C4-2B (cell line): ENCODE measurements around the gene INTS15.

Experiments used
- H3K27ac ChIP-seq: fragments of 450-650 bp; 2 replicates; pipeline ENCODE4 v1.5.1; 2017
- ZFX ChIP-seq: fragments of 450-650 bp; IDR thresholded peaks from 2 replicates; pipeline ENCODE4 v1.6.1; 2017
- TF ChIP-seq, protein P1 (sequence below): fragments of 450-650 bp; conservative IDR thresholded peaks from 2 replicates; pipeline ENCODE4 v1.5.1; 2017; ENCODE audit warnings: mild to moderate bottlenecking

The INTS15 gene

DNA sequence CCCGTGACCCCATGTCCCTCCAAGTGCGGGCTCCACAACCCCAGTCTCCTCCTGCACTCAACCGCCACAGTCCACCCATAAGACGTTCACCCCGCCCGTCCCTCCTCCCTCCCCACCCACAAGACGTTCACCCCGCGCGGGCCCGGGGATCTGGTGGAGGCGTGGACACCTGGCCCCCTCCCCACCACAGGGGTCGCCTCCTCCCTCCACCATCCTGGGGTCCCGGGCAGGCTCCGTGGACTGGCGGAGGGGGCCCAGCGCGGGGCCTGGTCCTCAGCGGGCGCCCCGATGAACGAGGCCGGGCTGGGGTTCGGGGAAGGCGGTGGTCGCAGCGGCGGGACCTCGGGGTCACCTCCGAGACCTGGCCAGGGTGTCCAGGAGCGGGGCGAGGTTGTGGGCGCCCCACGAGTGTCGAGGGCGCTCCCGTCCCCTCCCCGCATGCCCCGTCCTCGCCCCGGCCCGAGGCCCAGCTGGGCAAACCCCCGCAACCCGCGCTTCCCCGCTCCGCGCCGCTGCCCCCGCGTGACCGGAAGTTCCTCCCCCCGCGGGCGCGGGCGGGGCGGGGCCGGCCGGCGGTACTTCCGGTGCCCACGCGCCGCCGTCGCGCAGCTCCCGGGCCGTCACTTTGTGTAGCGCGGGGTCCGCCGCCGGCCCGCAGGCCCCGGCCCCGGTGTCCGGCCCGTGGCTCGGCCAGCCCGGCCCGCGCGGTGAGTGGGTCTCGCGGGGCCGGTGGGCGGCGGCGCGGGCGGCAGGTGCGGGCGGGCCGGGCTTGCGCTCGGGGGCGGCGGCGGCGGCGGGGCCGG lies 47.1 kb downstream of the INTS15 start, which contains the start of gene ZNF316:
Gene ZNF316 (plus strand): TSS at position 578 of the 803 bp plus-strand sequence. CDS start 5,092 bp downstream, outside the sequence.
- peak within 1 kb of the TSS; percentile 95 for H3K27ac ChIP-seq
- peak; percentile 39; the same call in 1 of the 2 replicates for TF ChIP-seq ZFX
- TF ChIP-seq, protein P1, sequence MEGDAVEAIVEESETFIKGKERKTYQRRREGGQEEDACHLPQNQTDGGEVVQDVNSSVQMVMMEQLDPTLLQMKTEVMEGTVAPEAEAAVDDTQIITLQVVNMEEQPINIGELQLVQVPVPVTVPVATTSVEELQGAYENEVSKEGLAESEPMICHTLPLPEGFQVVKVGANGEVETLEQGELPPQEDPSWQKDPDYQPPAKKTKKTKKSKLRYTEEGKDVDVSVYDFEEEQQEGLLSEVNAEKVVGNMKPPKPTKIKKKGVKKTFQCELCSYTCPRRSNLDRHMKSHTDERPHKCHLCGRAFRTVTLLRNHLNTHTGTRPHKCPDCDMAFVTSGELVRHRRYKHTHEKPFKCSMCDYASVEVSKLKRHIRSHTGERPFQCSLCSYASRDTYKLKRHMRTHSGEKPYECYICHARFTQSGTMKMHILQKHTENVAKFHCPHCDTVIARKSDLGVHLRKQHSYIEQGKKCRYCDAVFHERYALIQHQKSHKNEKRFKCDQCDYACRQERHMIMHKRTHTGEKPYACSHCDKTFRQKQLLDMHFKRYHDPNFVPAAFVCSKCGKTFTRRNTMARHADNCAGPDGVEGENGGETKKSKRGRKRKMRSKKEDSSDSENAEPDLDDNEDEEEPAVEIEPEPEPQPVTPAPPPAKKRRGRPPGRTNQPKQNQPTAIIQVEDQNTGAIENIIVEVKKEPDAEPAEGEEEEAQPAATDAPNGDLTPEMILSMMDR, result no peak

DNA sequence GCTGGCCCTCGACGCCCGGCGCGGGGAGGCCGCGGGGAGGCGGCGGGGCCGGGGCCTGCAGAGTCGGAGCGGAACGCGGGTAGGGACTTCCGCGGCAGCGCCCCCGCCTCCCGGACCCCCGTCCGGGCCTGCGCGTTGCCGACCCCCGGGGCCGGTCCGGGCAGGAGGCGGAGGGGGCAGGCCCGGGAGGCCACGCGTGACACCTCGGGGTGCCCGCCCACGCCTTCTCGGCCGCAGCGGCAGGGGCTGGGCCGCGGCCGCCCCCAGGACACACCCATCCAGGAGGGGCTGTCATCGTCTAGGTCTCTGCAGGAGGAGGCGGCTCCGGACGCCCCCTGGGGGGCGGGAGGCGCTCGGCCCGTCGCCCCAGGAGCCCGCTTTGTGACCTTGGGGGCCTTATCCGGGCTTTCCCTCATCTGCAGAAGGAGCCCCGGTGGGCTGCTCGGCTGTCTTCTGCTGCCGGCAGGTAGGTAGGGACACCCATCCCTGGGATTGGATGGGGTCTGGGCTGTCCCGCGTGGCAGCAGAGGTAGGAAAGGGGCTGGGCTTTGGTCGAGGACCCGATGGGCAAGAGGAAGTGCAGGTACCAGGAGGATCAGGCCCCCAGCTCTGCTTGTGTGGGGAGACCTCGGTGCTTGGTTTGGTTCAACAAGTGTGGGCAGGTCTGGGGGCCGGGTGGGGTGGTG lies 47.9 kb downstream of the INTS15 start:
- TF ChIP-seq ZFX, result no peak
- TF ChIP-seq, protein P1, result no peak
- peak overlapping the region; percentile 95 for H3K27ac ChIP-seq

DNA sequence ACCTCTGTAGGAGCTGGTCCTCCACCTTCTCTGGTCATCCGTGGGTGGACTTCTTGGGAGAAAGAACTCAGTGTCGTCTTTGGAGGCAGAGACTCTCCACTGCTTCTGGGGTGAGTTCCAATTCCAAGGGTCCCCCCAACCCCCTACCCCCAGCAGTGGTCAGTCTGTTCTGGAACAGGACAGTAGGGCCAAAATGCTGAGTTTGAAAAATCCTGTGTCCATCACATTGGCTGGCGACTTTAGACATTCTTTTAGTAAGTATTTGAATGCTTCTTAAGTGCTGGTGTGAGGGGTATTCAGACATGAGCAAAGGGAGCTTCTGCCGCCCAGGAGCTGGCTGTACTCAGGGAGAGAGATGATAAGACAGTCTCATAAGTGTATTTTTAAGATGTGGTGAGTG lies 49.2 kb downstream of the INTS15 start:
- H3K27ac ChIP-seq, result no peak overlapping the region
- TF ChIP-seq, protein P1, result no peak
- TF ChIP-seq ZFX, result no peak

DNA sequence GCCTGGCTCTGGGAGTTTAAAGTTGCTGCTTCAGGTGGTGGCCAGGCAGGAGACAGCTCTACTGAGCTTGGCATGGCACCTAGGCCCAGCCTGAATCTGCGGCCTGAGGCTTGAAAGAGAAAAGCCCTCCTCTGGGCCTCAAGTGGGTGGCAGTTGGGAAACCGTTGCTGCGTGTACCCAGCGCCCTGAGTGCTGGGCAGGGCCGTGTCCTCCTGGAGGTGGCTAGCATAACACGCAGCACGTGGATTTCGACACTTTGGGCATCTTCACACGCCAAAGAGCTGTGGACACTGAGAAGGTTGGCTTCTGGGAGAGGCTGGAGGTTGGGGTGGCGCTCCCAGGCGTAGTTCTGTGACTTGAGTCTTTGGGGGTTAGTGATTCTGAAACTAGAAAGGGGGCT lies 49.8 kb downstream of the INTS15 start:
- no peak for TF ChIP-seq ZFX
- TF ChIP-seq, protein P1, result no peak
- H3K27ac ChIP-seq, result no peak overlapping the region

DNA sequence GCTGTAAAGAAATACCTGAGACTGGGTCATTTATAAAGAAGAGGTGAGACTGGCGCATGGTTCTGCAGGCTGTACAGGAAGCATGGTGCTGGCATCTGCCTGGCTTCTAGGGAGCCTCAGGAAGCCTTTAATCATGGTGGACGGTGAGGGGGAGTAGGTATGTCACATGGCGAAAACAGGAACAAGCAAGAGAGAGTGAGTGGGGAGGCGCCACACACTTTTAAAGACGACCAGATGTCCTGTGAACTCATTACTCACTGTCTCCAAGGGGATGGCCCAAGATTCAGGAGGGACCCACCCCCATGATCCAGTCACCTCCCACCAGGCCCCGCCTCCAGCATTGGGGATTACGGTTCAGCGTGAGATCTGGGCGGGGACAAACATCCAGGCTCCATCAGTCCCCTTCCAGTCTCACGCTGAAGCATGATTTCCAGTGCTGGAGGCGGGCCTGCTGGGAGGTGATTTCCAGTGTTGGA lies 50.5 kb downstream of the INTS15 start:
- no peak overlapping the region for H3K27ac ChIP-seq
- TF ChIP-seq ZFX, result no peak
- TF ChIP-seq, protein P1, result no peak

DNA sequence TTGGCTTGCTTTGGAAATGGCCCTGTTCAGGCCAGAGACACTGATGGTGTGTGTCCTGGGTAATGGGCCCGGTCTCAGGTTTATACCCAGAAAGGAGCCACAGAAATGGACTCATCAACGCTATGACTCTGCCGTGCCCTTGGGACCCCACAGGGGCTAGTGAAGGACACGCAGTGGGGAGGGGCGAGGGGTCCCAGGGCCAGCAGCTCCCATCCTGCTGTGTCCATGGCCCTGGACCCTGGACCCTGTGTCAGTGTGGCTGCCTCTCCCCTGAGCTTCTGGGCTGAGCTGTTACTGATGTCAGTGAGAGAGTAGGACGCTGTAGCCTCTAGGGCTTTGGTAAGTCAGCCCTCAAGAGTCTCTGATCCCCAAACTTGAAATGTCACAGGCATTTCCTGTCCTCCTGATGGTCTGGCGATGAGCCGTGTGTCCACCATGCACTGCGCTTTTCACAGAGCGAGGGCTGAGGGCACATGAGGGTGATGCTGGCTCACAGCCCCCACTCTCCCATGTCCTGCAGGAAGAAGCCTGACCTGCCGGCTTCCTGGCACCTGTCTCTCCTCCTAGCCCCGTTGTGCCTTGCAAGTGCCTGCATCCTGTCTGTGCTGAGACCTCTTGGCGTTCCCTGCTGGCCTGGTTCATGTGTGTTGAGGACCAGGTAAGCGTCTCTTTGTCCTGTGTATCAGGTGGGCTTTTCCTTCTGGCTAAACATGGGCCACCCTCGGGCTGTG lies 51.6 kb downstream of the INTS15 start:
- H3K27ac ChIP-seq, result no peak overlapping the region
- no peak for TF ChIP-seq ZFX
- TF ChIP-seq, protein P1, result no peak
